ENCODE data around the gene BCL11A. TPM values are rescaled to one million over a fixed set of nuclear protein-coding genes. Genes with fewer than 3 reads are reported as not detected.
"Not testable (repeated sequence)": the region's sequence is repeated elsewhere in the genome, so short reads cannot be mapped to it uniquely, and the experiment has no call there.

The BCL11A gene
- total and polyA plus RNA-seq, 4 donors, result 0.97 to 4.4 (median 2.0) TPM; not detected in 1

DNA sequence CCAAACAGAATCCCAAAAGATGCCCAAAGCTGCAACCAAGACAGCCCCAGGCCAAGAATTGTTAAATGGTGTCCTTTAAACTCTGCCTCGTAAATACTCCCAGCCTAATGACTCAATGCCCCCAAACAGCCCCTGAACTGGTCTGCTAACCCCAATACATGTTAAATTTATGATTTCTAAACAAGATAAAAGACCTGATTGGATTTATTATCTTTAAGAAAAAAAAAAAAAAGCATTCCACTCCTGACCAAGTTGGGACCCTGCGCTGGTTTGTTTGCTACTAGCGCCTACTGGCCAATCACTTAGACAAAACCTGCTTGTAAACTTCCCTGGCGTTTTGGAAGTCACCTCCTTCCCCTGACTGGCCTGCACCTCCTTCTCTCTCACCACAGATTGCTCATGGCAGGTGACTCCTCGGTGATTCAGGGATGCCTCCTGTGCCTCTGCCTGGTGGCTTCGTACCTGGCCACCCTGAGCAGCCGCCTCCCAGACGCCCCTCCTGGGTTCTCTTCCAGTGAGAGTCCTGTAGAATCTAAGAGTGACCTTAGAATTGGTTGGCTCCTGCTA is 121.3 kb downstream of the BCL11A start:
- no peak for DNase-seq
- 93 to 95% methylated on average over 8 of the region's 8 CpGs for WGBS, 2 donors
- intact Hi-C loops (cut with DNase I), result no loop called here

GRCh38 chr2:60429681-60430080 is 123.8 kb downstream of the BCL11A start:
- Histone ChIP-seq H3K4me1 (ENCODE audit: control insufficient read depth in 1 of 2, insufficient read depth in 2 of 2, low read length in 2 of 2) (no peaks in the 10 kb centered on the region), H3K4me3 (ENCODE audit: low read length in 2 of 2) (no peak overlapping the region), H3K27ac (ENCODE audit: low read depth in 1 of 2, low read length in 2 of 2) (no peak overlapping the region), H3K36me3 (ENCODE audit: control insufficient read depth in 1 of 2, insufficient read depth in 2 of 2, low read length in 1 of 2) (no peaks in the 10 kb centered on the region), H3K27me3 (ENCODE audit: control insufficient read depth in 1 of 2, insufficient read depth in 2 of 2, low read length in 1 of 2) (no peaks in the 10 kb centered on the region), H3K9me3 (ENCODE audit: control insufficient read depth, low read length) (no peaks in the 10 kb centered on the region)
- 67 to 79% methylated on average over 4 of the region's 4 CpGs for whole genome bisulfite sequencing, 2 donors
- ATAC-seq (ENCODE audit: low FRiP score) (no peak), DNase-seq (no peak)
- intact Hi-C loops (cut with DNase I), result no loop called here

More for the DNA sequence above, 121.3 kb downstream of the BCL11A start:
- ATAC-seq (ENCODE audit: low FRiP score), result no peak
- Histone ChIP-seq H3K9me3 (ENCODE audit: control insufficient read depth, low read length) (no peaks in the 10 kb centered on the region), H3K27ac (ENCODE audit: low read depth in 1 of 2, low read length in 2 of 2) (no peak overlapping the region), H3K4me3 (ENCODE audit: low read length in 2 of 2) (no peak overlapping the region), H3K27me3 (ENCODE audit: control insufficient read depth in 1 of 2, insufficient read depth in 2 of 2, low read length in 1 of 2) (no peaks in the 10 kb centered on the region), H3K4me1 (ENCODE audit: control insufficient read depth in 1 of 2, insufficient read depth in 2 of 2, low read length in 2 of 2) (no peaks in the 10 kb centered on the region), H3K36me3 (ENCODE audit: control insufficient read depth in 1 of 2, insufficient read depth in 2 of 2, low read length in 1 of 2) (no peaks in the 10 kb centered on the region)

GRCh38 chr2:60426880-60427279 is 126.6 kb downstream of the BCL11A start:
- 88 to 89% methylated on average over 7 of the region's 7 CpGs for WGBS, 2 donors
- ATAC-seq (ENCODE audit: low FRiP score), result no peak

DNA sequence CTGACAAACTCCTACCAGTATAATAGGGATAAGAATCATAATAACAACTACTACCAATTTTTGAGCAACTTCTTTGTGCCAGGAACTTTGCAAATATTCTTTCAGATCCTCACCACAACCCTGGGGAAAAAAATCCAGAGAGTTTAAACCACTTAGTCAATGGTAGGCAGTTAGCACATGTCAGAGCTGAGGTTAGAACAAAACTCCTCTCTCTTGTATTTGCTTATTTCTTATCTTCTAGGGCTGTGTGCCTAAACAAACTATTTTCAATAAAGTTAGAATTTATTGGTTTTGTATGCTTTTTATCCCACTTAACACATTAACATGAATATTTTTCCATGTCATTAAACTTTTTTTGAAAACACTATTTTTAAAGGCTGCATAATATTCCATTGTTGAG is 127.1 kb downstream of the BCL11A start:
- no peaks in the 10 kb centered on the region for H3K9me3 ChIP-seq (ENCODE audit: control insufficient read depth, low read length)
- ATAC-seq (ENCODE audit: low FRiP score) (no peak), DNase-seq (no peak)
- no peak overlapping the region for H3K4me3 ChIP-seq (ENCODE audit: low read length in 2 of 2)
- intact Hi-C loops (cut with DNase I), result no loop called here
- H3K27ac ChIP-seq (ENCODE audit: low read depth in 1 of 2, low read length in 2 of 2), result no peak overlapping the region
- H3K27me3 ChIP-seq (ENCODE audit: control insufficient read depth in 1 of 2, insufficient read depth in 2 of 2, low read length in 1 of 2), result no peaks in the 10 kb centered on the region
- H3K4me1 ChIP-seq (ENCODE audit: control insufficient read depth in 1 of 2, insufficient read depth in 2 of 2, low read length in 2 of 2), result no peaks in the 10 kb centered on the region
- H3K36me3 ChIP-seq (ENCODE audit: control insufficient read depth in 1 of 2, insufficient read depth in 2 of 2, low read length in 1 of 2), result no peaks in the 10 kb centered on the region

More at GRCh38 chr2:60426880-60427279, 126.6 kb downstream of the BCL11A start:
- Histone ChIP-seq H3K9me3 (ENCODE audit: control insufficient read depth, low read length) (no peaks in the 10 kb centered on the region), H3K4me1 (ENCODE audit: control insufficient read depth in 1 of 2, insufficient read depth in 2 of 2, low read length in 2 of 2) (no peaks in the 10 kb centered on the region), H3K27ac (ENCODE audit: low read depth in 1 of 2, low read length in 2 of 2) (no peak overlapping the region), H3K36me3 (ENCODE audit: control insufficient read depth in 1 of 2, insufficient read depth in 2 of 2, low read length in 1 of 2) (no peaks in the 10 kb centered on the region), H3K27me3 (ENCODE audit: control insufficient read depth in 1 of 2, insufficient read depth in 2 of 2, low read length in 1 of 2) (no peaks in the 10 kb centered on the region), H3K4me3 (ENCODE audit: low read length in 2 of 2) (no peak overlapping the region)
- no peak for DNase-seq
- intact Hi-C loops (cut with DNase I), result no loop called here

- Histone ChIP-seq H3K4me3 (ENCODE audit: low read length in 2 of 2) (no peak overlapping the region), H3K4me1 (ENCODE audit: control insufficient read depth in 1 of 2, insufficient read depth in 2 of 2, low read length in 2 of 2) (no peaks in the 10 kb centered on the region), H3K27me3 (ENCODE audit: control insufficient read depth in 1 of 2, insufficient read depth in 2 of 2, low read length in 1 of 2) (no peaks in the 10 kb centered on the region), H3K27ac (ENCODE audit: low read depth in 1 of 2, low read length in 2 of 2) (no peak overlapping the region), H3K9me3 (ENCODE audit: control insufficient read depth, low read length) (no peaks in the 10 kb centered on the region), H3K36me3 (ENCODE audit: control insufficient read depth in 1 of 2, insufficient read depth in 2 of 2, low read length in 1 of 2) (no peaks in the 10 kb centered on the region)
- WGBS, 2 donors, result 80 to 82% methylated on average over 5 of the region's 5 CpGs
- no peak for DNase-seq
- ATAC-seq (ENCODE audit: low FRiP score), result no peak
- intact Hi-C loops (cut with DNase I), result no loop called here
Observed at GRCh38 chr2:60424233-60424632, 129.2 kb downstream of the BCL11A start.

DNA sequence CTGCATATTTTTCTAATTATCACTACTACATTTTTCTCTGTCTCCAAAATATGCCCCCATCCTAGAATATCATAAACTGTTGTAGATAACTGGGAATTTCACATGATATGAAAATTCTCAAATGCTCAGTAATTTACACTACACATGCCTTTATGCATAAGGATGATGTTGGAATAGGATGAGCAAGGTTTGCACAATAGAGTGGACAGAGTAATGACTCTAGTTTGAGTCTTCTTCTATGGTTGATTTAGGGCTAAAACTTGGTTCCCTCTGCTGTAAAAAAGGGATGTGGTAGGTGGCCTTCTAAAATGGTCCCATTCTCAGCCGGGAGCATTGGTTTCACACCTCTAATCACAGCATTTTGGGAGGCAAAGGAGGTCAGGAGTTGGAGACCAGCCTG is 129.9 kb downstream of the BCL11A start:
- intact Hi-C loops (cut with DNase I), result no loop called here
- no peaks in the 10 kb centered on the region for H3K4me1 ChIP-seq (ENCODE audit: control insufficient read depth in 1 of 2, insufficient read depth in 2 of 2, low read length in 2 of 2)
- no peak overlapping the region for H3K27ac ChIP-seq (ENCODE audit: low read depth in 1 of 2, low read length in 2 of 2)
- H3K36me3 ChIP-seq (ENCODE audit: control insufficient read depth in 1 of 2, insufficient read depth in 2 of 2, low read length in 1 of 2), result no peaks in the 10 kb centered on the region
- H3K9me3 ChIP-seq (ENCODE audit: control insufficient read depth, low read length), result no peaks in the 10 kb centered on the region
- DNase-seq (no peak), ATAC-seq (ENCODE audit: low FRiP score) (no peak)
- 94 to 96% methylated on average over 1 of the region's 1 CpG for WGBS, 2 donors
- no peak overlapping the region for H3K4me3 ChIP-seq (ENCODE audit: low read length in 2 of 2)
- no peaks in the 10 kb centered on the region for H3K27me3 ChIP-seq (ENCODE audit: control insufficient read depth in 1 of 2, insufficient read depth in 2 of 2, low read length in 1 of 2)

GRCh38 chr2:60422826-60423483 is 130.5 kb downstream of the BCL11A start:
- Histone ChIP-seq H3K27ac (ENCODE audit: low read depth in 1 of 2, low read length in 2 of 2) (no peak overlapping the region), H3K9me3 (ENCODE audit: control insufficient read depth, low read length) (no peaks in the 10 kb centered on the region), H3K4me3 (ENCODE audit: low read length in 2 of 2) (no peak overlapping the region), H3K36me3 (ENCODE audit: control insufficient read depth in 1 of 2, insufficient read depth in 2 of 2, low read length in 1 of 2) (no peaks in the 10 kb centered on the region), H3K4me1 (ENCODE audit: control insufficient read depth in 1 of 2, insufficient read depth in 2 of 2, low read length in 2 of 2) (no peaks in the 10 kb centered on the region), H3K27me3 (ENCODE audit: control insufficient read depth in 1 of 2, insufficient read depth in 2 of 2, low read length in 1 of 2) (no peaks in the 10 kb centered on the region)
- no peak for DNase-seq
- ATAC-seq (ENCODE audit: low FRiP score), result no peak
- 75 to 80% methylated on average over 7 of the region's 7 CpGs for WGBS, 2 donors
- intact Hi-C loops (cut with DNase I), result no loop called here

- H3K36me3 ChIP-seq (ENCODE audit: control insufficient read depth in 1 of 2, insufficient read depth in 2 of 2, low read length in 1 of 2), result not testable (repeated sequence)
- 86 to 93% methylated on average over 1 of the region's 1 CpG for WGBS, 2 donors
Observed at GRCh38 chr2:60417210-60417609, 136.2 kb downstream of the BCL11A start.

GRCh38 chr2:60416221-60417008 is 137.0 kb downstream of the BCL11A start:
- no peaks in the 10 kb centered on the region for H3K9me3 ChIP-seq (ENCODE audit: control insufficient read depth, low read length)
- no peaks in the 10 kb centered on the region for H3K27me3 ChIP-seq (ENCODE audit: control insufficient read depth in 1 of 2, insufficient read depth in 2 of 2, low read length in 1 of 2)
- no peaks in the 10 kb centered on the region for H3K4me1 ChIP-seq (ENCODE audit: control insufficient read depth in 1 of 2, insufficient read depth in 2 of 2, low read length in 2 of 2)
- no peak for DNase-seq
- no peak for ATAC-seq (ENCODE audit: low FRiP score)
- no peak overlapping the region for H3K4me3 ChIP-seq (ENCODE audit: low read length in 2 of 2)
- no peak overlapping the region for H3K27ac ChIP-seq (ENCODE audit: low read depth in 1 of 2, low read length in 2 of 2)
- WGBS, 2 donors, result 44 to 45% methylated on average over 10 of the region's 10 CpGs
- intact Hi-C loops (cut with DNase I), result no loop called here
- H3K36me3 ChIP-seq (ENCODE audit: control insufficient read depth in 1 of 2, insufficient read depth in 2 of 2, low read length in 1 of 2), result no peaks in the 10 kb centered on the region

More at GRCh38 chr2:60417210-60417609, 136.2 kb downstream of the BCL11A start:
- H3K4me3 ChIP-seq (ENCODE audit: low read length in 2 of 2); ATAC-seq (ENCODE audit: low FRiP score); H3K4me1 ChIP-seq (ENCODE audit: control insufficient read depth in 1 of 2, insufficient read depth in 2 of 2, low read length in 2 of 2); H3K9me3 ChIP-seq (ENCODE audit: control insufficient read depth, low read length); H3K27ac ChIP-seq (ENCODE audit: low read depth in 1 of 2, low read length in 2 of 2); DNase-seq; H3K27me3 ChIP-seq (ENCODE audit: control insufficient read depth in 1 of 2, insufficient read depth in 2 of 2, low read length in 1 of 2); intact Hi-C loops (cut with DNase I): not testable (repeated sequence)
